ENCODE data around the gene ELL. TPM values are rescaled to one million over a fixed set of nuclear protein-coding genes. Genes with fewer than 3 reads are reported as not detected.
"Not testable (repeated sequence)": the region's sequence is repeated elsewhere in the genome, so short reads cannot be mapped to it uniquely, and the experiment has no call there.

ELL gene
- polyA plus RNA-seq, 3 donors, result 12.2 to 35.3 (median 12.6) TPM

DNA sequence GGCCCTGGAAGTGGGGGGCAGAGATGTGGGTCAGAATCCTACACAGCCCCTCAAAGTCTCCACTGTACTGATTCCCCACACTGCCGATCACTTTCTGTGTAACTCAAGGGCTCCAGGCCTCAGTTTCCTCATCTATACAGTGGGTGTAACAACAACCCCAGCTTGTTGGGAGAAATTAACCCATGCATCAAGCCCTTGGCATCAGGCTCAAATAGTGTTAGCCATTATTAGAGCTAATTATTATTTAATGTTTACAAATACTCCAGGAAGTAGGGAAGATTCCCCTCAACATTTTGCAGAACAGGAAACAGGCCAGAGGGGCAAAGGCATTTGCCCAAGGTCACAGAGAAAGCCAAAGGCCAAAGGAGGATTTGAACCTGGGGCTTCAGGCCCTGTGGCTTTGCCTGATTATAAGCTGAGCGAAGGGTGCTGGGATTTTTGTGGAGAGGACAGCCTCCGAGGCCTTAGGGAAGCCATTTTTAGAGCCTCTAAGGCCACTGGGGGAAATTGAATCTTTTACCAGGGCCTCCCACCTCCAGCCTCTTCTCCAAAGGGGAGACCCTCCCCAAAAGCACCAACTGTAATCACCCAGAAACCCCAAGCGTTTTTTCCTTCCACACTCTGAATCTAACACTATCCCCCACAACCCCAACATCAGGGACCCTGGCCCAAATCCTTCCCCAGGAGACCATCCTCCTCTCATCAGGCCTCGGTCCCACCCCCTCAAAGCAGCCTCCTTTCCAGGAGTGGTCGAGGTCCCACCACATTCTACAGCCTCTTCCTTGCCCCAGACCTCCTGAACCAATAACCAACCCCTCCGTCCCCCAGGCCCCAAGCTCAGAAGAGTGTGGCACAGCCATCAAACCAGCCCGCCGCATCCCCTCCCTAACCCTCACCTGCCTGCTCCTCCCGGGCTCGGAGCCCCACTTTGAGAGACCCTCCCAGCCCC, 20.4 kb upstream of the ELL start:
- Histone ChIP-seq H3K4me2 (replicated peaks; ENCODE audit: extremely low read depth, low read length, poor library complexity, severe bottlenecking) (peak overlapping the region; percentile 77), H4K20me1 (ENCODE audit: insufficient read depth, low read length) (no peaks in the 10 kb centered on the region), H2AFZ (ENCODE audit: insufficient read depth, low read depth, low read length, poor library complexity, severe bottlenecking) (peak overlapping the region; percentile 57), H3K4me3 (replicated peaks in 1 of 3; ENCODE audit: low read depth in 2 of 3, low read length in 3 of 3) (peak overlapping the region; percentile 64 to 80 (median 65)), H3K27me3 (ENCODE audit: control insufficient read depth in 2 of 2, insufficient read depth in 2 of 2, low read length in 2 of 2) (no peaks in the 10 kb centered on the region), H3K9me3 (replicated peaks in 1 of 2; ENCODE audit: control insufficient read depth in 1 of 2, insufficient read depth in 1 of 2, low read length in 2 of 2) (no peaks in the 10 kb centered on the region), H3K79me2 (ENCODE audit: insufficient read depth, low read length) (peaks cover 16% of the 10 kb centered on the region), H3K36me3 (replicated peaks in 1 of 2; ENCODE audit: control insufficient read depth in 1 of 2, insufficient read depth in 2 of 2, low read length in 2 of 2) (peaks cover 32 to 43% of the 10 kb centered on the region in 2 donors), H3K9ac (ENCODE audit: insufficient read depth, low read length, poor library complexity, severe bottlenecking) (peak overlapping the region; percentile 65), H3K27ac (ENCODE audit: low read depth in 1 of 2, low read length in 2 of 2) (peak overlapping the region; percentile 28 to 60), H3K4me1 (ENCODE audit: control insufficient read depth in 1 of 2, insufficient read depth in 2 of 2, low read length in 2 of 2) (peaks cover 21 to 26% of the 10 kb centered on the region in 2 donors)
- Mint-ChIP-seq H3K36me3 (peaks cover 36 to 41% of the 10 kb centered on the region in 2 donors), H3K27ac (peak overlapping the region; percentile 14 to 90 (median 82)), H3K9me3 (no peaks in the 10 kb centered on the region), H3K27me3 (ENCODE audit: low read depth in 3 of 3) (peaks cover 0 to under 1% (median 0%) of the 10 kb centered on the region in 3 donors), H3K4me1 (peaks cover 30% of the 10 kb centered on the region), H3K4me3 (peak overlapping the region; percentile 88 to 89)
- no peak for DNase-seq
- TF ChIP-seq, protein P1, sequence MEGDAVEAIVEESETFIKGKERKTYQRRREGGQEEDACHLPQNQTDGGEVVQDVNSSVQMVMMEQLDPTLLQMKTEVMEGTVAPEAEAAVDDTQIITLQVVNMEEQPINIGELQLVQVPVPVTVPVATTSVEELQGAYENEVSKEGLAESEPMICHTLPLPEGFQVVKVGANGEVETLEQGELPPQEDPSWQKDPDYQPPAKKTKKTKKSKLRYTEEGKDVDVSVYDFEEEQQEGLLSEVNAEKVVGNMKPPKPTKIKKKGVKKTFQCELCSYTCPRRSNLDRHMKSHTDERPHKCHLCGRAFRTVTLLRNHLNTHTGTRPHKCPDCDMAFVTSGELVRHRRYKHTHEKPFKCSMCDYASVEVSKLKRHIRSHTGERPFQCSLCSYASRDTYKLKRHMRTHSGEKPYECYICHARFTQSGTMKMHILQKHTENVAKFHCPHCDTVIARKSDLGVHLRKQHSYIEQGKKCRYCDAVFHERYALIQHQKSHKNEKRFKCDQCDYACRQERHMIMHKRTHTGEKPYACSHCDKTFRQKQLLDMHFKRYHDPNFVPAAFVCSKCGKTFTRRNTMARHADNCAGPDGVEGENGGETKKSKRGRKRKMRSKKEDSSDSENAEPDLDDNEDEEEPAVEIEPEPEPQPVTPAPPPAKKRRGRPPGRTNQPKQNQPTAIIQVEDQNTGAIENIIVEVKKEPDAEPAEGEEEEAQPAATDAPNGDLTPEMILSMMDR (IDR thresholded peaks at IDR 0.05), result no peak
- 13% methylated on average over 6 of the region's 11 CpGs for WGBS (ENCODE audit: insufficient coverage)
- intact Hi-C loops (cut with micrococcal nuclease), result loop anchor here in 1 of 2 donors (5.0 kb wide), 1 partner anchor 35 kb away; no protein-coding TSS in a partner anchor

GRCh38 chr19:18541258-18541991, 19.6 kb upstream of the ELL start:
- peak overlapping the region in 1 of 2 donors; percentile 31 for H3K4me3 Mint-ChIP-seq
- Histone ChIP-seq H2AFZ (ENCODE audit: insufficient read depth, low read depth, low read length, poor library complexity, severe bottlenecking) (no peak overlapping the region), H3K27me3 (ENCODE audit: control insufficient read depth in 2 of 2, insufficient read depth in 2 of 2, low read length in 2 of 2) (no peaks in the 10 kb centered on the region), H3K4me1 (ENCODE audit: control insufficient read depth in 1 of 2, insufficient read depth in 2 of 2, low read length in 2 of 2) (peaks cover 21 to 26% of the 10 kb centered on the region in 2 donors), H3K79me2 (ENCODE audit: insufficient read depth, low read length) (peaks cover 16% of the 10 kb centered on the region), H3K9me3 (replicated peaks in 1 of 2; ENCODE audit: control insufficient read depth in 1 of 2, insufficient read depth in 1 of 2, low read length in 2 of 2) (no peaks in the 10 kb centered on the region), H3K27ac (ENCODE audit: low read depth in 1 of 2, low read length in 2 of 2) (peak overlapping the region in 1 of 2 donors; percentile 60), H3K4me3 (replicated peaks in 1 of 3; ENCODE audit: low read depth in 2 of 3, low read length in 3 of 3) (peak overlapping the region in 1 of 3 experiments; percentile 80), H3K4me2 (replicated peaks; ENCODE audit: extremely low read depth, low read length, poor library complexity, severe bottlenecking) (peak overlapping the region; percentile 77), H4K20me1 (ENCODE audit: insufficient read depth, low read length) (no peaks in the 10 kb centered on the region), H3K36me3 (replicated peaks in 1 of 2; ENCODE audit: control insufficient read depth in 1 of 2, insufficient read depth in 2 of 2, low read length in 2 of 2) (peaks cover 38 to 52% of the 10 kb centered on the region in 2 donors), H3K9ac (ENCODE audit: insufficient read depth, low read length, poor library complexity, severe bottlenecking) (no peak overlapping the region)
- 94% methylated on average over 10 of the region's 21 CpGs for WGBS (ENCODE audit: insufficient coverage)
- H3K9me3 Mint-ChIP-seq, result no peaks in the 10 kb centered on the region
- no peaks in the 10 kb centered on the region for H3K27me3 Mint-ChIP-seq (ENCODE audit: low read depth in 3 of 3)
- H3K4me1 Mint-ChIP-seq, result peaks cover 30% of the 10 kb centered on the region
- DNase-seq, result peak in 1 of 3 donors; percentile 40
- H3K36me3 Mint-ChIP-seq, result peaks cover 44 to 50% of the 10 kb centered on the region in 2 donors
- peak overlapping the region in 3 of 7 donors; percentile 65 to 82 (median 81) for H3K27ac Mint-ChIP-seq
- intact Hi-C loops (cut with micrococcal nuclease), result loop anchor here in 1 of 2 donors (5.0 kb wide), 1 partner anchor 36 kb away; no protein-coding TSS in a partner anchor
- TF ChIP-seq, protein P1 (IDR thresholded peaks at IDR 0.05), result no peak

- peaks cover 53 to 62% of the 10 kb centered on the region in 2 donors for H3K36me3 Mint-ChIP-seq
- H2AFZ ChIP-seq (ENCODE audit: insufficient read depth, low read depth, low read length, poor library complexity, severe bottlenecking); H3K4me2 ChIP-seq (replicated peaks; ENCODE audit: extremely low read depth, low read length, poor library complexity, severe bottlenecking); H3K9ac ChIP-seq (ENCODE audit: insufficient read depth, low read length, poor library complexity, severe bottlenecking); DNase-seq; H3K9me3 ChIP-seq (replicated peaks in 1 of 2; ENCODE audit: control insufficient read depth in 1 of 2, insufficient read depth in 1 of 2, low read length in 2 of 2); H3K9me3 Mint-ChIP-seq; H3K27me3 ChIP-seq (ENCODE audit: control insufficient read depth in 2 of 2, insufficient read depth in 2 of 2, low read length in 2 of 2); H4K20me1 ChIP-seq (ENCODE audit: insufficient read depth, low read length); H3K4me3 Mint-ChIP-seq; H3K27me3 Mint-ChIP-seq (ENCODE audit: low read depth in 3 of 3); H3K27ac ChIP-seq (ENCODE audit: low read depth in 1 of 2, low read length in 2 of 2); H3K4me3 ChIP-seq (replicated peaks in 1 of 3; ENCODE audit: low read depth in 2 of 3, low read length in 3 of 3): not testable (repeated sequence)
- peaks cover 29% of the 10 kb centered on the region for H3K4me1 Mint-ChIP-seq
- intact Hi-C loops (cut with micrococcal nuclease), result loop anchor here in 1 of 2 donors (5.0 kb wide), 1 partner anchor 37 kb away; no protein-coding TSS in a partner anchor
- Histone ChIP-seq H3K79me2 (ENCODE audit: insufficient read depth, low read length) (peaks cover 16% of the 10 kb centered on the region), H3K36me3 (replicated peaks in 1 of 2; ENCODE audit: control insufficient read depth in 1 of 2, insufficient read depth in 2 of 2, low read length in 2 of 2) (peaks cover 46 to 64% of the 10 kb centered on the region in 2 donors), H3K4me1 (ENCODE audit: control insufficient read depth in 1 of 2, insufficient read depth in 2 of 2, low read length in 2 of 2) (peaks cover 21 to 25% of the 10 kb centered on the region in 2 donors)
- WGBS (ENCODE audit: insufficient coverage), result 100% methylated on average over 1 of the region's 1 CpG
- H3K27ac Mint-ChIP-seq, result peak overlapping the region in 1 of 7 donors; percentile 63
Measured at GRCh38 chr19:18540200-18540599, 18.3 kb upstream of the ELL start.

All from CD14-positive monocyte (primary cell).